WTC11 (cell line): ENCODE data around the gene SLC22A12. TPM values are rescaled to one million over a fixed set of nuclear protein-coding genes. Genes with fewer than 3 reads are reported as not detected.

Source experiments
- ATAC-seq: fragments of 200-7000 bp; cut with Tn5 transposase; 2 replicates; pipeline ENCODE4 v1.10.0; 2021; ENCODE audit warnings: mild to moderate bottlenecking, moderate library complexity
- CTCF ChIA-PET: fragments of 300-600 bp; sonication (Branson Sonifier 250); formaldehyde crosslinking; loops from one replicate; lab custom pipeline; 2021; ENCODE audit warnings: antibody characterized with exemption; lab: Charles Lee
- POLR2A ChIA-PET: fragments of 350-600 bp; sonication (Branson Sonifier 250); formaldehyde crosslinking; loops from one replicate; lab custom pipeline; 2021; ENCODE audit warnings: antibody characterized with exemption; lab: Charles Lee
- DNase-seq: peaks from one replicate; pipeline ENCODE4 v3.0.0; 2021; ENCODE audit warnings: low spot score
- H3K27ac Mint-ChIP-seq: 2 replicates; pipeline ENCODE4 v1.8.0; 2021; ENCODE audit warnings: mixed read lengths
- H3K27me3 Mint-ChIP-seq: 2 replicates; pipeline ENCODE4 v1.8.0; 2021; ENCODE audit warnings: low read depth, mild to moderate bottlenecking, moderate library complexity, mixed read lengths
- H3K36me3 Mint-ChIP-seq: 2 replicates; pipeline ENCODE4 v1.8.0; 2021; ENCODE audit warnings: mixed read lengths
- H3K4me1 Mint-ChIP-seq: 2 replicates; pipeline ENCODE4 v1.8.0; 2022; ENCODE audit warnings: mixed read lengths
- H3K4me3 Mint-ChIP-seq: 2 replicates; pipeline ENCODE4 v1.8.0; 2021; ENCODE audit warnings: mild to moderate bottlenecking, moderate library complexity, mixed read lengths
- H3K9me3 Mint-ChIP-seq: 2 replicates; pipeline ENCODE4 v1.8.0; 2021; ENCODE audit warnings: mixed read lengths
- CDX4 ChIP-seq: fragments of 250-450 bp; sonication (Bioruptor Pico); IDR thresholded peaks from 2 replicates; pipeline ENCODE4 v1.9.0; 2021; ENCODE audit warnings: moderate library complexity, mild to moderate bottlenecking, inconsistent platforms, borderline replicate concordance
- ELF4 ChIP-seq: sonication (generic); formaldehyde crosslinking; IDR thresholded peaks from 2 replicates; pipeline ENCODE4 v1.8.1; 2022; ENCODE audit warnings: low read depth, mild to moderate bottlenecking, moderate library complexity, missing genetic modification reagents
- FOXP1 ChIP-seq: sonication (generic); formaldehyde crosslinking; IDR thresholded peaks from 2 replicates; pipeline ENCODE4 v1.8.0; 2022; ENCODE audit warnings: missing genetic modification reagents, mild to moderate bottlenecking, moderate library complexity, borderline replicate concordance
- GRHL2 ChIP-seq: fragments of 250-450 bp; sonication (Bioruptor Pico); IDR thresholded peaks from 2 replicates; pipeline ENCODE4 v1.8.0; 2022; ENCODE audit warnings: mild to moderate bottlenecking, moderate library complexity; ENCODE audit not compliant: insufficient replicate concordance, severe bottlenecking
- IRF1 ChIP-seq: sonication (generic); formaldehyde crosslinking; IDR thresholded peaks from 2 replicates; pipeline ENCODE4 v1.8.0; 2023; ENCODE audit warnings: missing genetic modification reagents
- IRF2 ChIP-seq: sonication (generic); formaldehyde crosslinking; IDR thresholded peaks from 2 replicates; pipeline ENCODE4 v1.8.0; 2022; ENCODE audit warnings: low read depth, missing genetic modification reagents, borderline replicate concordance
- JAZF1 ChIP-seq: fragments of 250-450 bp; sonication (Bioruptor Pico); IDR thresholded peaks from 2 replicates; pipeline ENCODE4 v1.9.0; 2021; ENCODE audit warnings: moderate library complexity, mild to moderate bottlenecking, inconsistent platforms
- JUN ChIP-seq: sonication (generic); formaldehyde crosslinking; IDR thresholded peaks from 2 replicates; pipeline ENCODE4 v1.8.0; 2023; ENCODE audit warnings: mild to moderate bottlenecking, missing genetic modification reagents
- NFE2L1 ChIP-seq: sonication (generic); formaldehyde crosslinking; IDR thresholded peaks from 2 replicates; pipeline ENCODE4 v1.8.1; 2023; ENCODE audit warnings: missing genetic modification reagents
- NFYB ChIP-seq: sonication (generic); formaldehyde crosslinking; conservative IDR thresholded peaks from 2 replicates; pipeline ENCODE4 v1.8.0; 2022; ENCODE audit warnings: low read depth, missing genetic modification reagents
- NR1H2 ChIP-seq: sonication (generic); formaldehyde crosslinking; IDR thresholded peaks from 2 replicates; pipeline ENCODE4 v1.9.0; 2021; ENCODE audit warnings: mild to moderate bottlenecking, moderate library complexity, missing genetic modification reagents
- OVOL2 ChIP-seq: fragments of 250-450 bp; sonication (Bioruptor Pico); IDR thresholded peaks from 2 replicates; pipeline ENCODE4 v1.9.0; 2021; ENCODE audit warnings: mild to moderate bottlenecking, borderline replicate concordance
- SMAD3 ChIP-seq: sonication (generic); formaldehyde crosslinking; IDR thresholded peaks from 2 replicates; pipeline ENCODE4 v1.8.0; 2022; ENCODE audit warnings: missing genetic modification reagents, mild to moderate bottlenecking, borderline replicate concordance
- ZNF121 ChIP-seq: sonication (generic); formaldehyde crosslinking; IDR thresholded peaks from 2 replicates; pipeline ENCODE4 v1.8.0; 2023; ENCODE audit warnings: missing genetic modification reagents
- ZNF232 ChIP-seq: sonication (generic); formaldehyde crosslinking; IDR thresholded peaks from 2 replicates; pipeline ENCODE4 v1.8.0; 2022; ENCODE audit warnings: mild to moderate bottlenecking, missing genetic modification reagents
- ZNF281 ChIP-seq: sonication (generic); formaldehyde crosslinking; IDR thresholded peaks from 2 replicates; pipeline ENCODE4 v1.8.0; 2023; ENCODE audit warnings: mild to moderate bottlenecking, missing genetic modification reagents
- total RNA-seq: library from RNA; stranded (reverse); gene quantifications from 3 replicates; pipeline ENCODE4 v1.2.3, GENCODE V29; 2021
- TF ChIP-seq, protein P1 (sequence below): sonication (generic); formaldehyde crosslinking; IDR thresholded peaks from 2 replicates; pipeline ENCODE4 v1.8.0; 2022; ENCODE audit warnings: mild to moderate bottlenecking, missing genetic modification reagents
- TF ChIP-seq, protein P2 (sequence below): sonication (generic); formaldehyde crosslinking; IDR thresholded peaks from 2 replicates; pipeline ENCODE4 v1.8.0; 2022; ENCODE audit warnings: mild to moderate bottlenecking, missing genetic modification reagents
- TF ChIP-seq, protein P3 (sequence below): sonication (generic); formaldehyde crosslinking; IDR thresholded peaks from 2 replicates; pipeline ENCODE4 v1.8.1; 2022; ENCODE audit warnings: low read depth, missing genetic modification reagents, borderline replicate concordance
- TF ChIP-seq, protein P4 (sequence below): sonication (generic); formaldehyde crosslinking; IDR thresholded peaks from 2 replicates; pipeline ENCODE4 v1.8.1; 2022; ENCODE audit warnings: mild to moderate bottlenecking, moderate library complexity, missing genetic modification reagents
- TF ChIP-seq, protein P5 (sequence below): sonication (generic); formaldehyde crosslinking; IDR thresholded peaks from 2 replicates; pipeline ENCODE4 v1.8.0; 2022; ENCODE audit warnings: missing genetic modification reagents

SLC22A12 gene
- total RNA-seq, 1 experiment from 2014 or later: not detected

DNA sequence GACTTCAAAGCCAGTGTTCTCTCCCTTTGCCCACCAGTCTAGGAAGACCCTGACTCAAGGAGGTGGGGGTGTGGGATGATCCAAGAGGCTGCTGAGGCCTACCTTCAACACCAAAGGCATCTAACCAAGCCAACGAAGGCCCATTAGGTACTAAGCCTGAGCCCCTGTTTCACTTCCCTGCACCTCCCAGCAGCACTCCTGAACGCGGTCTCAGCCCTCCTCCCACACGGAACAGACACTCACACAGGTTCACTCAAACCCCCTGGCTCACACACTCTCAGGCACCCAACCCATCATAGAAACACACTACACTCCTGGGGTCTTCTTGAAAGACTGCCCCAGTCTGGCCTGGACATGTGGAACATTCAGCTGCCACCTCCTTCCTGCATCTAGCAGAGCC lies 40.7 kb downstream of the SLC22A12 start:
- no peak for TF ChIP-seq ZNF281 (CRISPR knock-in tag)
- TF ChIP-seq ZNF121: no peak
- TF ChIP-seq, protein P1, sequence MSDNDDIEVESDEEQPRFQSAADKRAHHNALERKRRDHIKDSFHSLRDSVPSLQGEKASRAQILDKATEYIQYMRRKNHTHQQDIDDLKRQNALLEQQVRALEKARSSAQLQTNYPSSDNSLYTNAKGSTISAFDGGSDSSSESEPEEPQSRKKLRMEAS: no peak
- no peak for TF ChIP-seq NFYB (CRISPR knock-in tag)
- TF ChIP-seq JUN: no peak
- TF ChIP-seq ELF4 (CRISPR knock-in tag): no peak
- TF ChIP-seq, protein P2, sequence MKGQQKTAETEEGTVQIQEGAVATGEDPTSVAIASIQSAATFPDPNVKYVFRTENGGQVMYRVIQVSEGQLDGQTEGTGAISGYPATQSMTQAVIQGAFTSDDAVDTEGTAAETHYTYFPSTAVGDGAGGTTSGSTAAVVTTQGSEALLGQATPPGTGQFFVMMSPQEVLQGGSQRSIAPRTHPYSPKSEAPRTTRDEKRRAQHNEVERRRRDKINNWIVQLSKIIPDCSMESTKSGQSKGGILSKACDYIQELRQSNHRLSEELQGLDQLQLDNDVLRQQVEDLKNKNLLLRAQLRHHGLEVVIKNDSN (CRISPR knock-in tag): no peak
- no peak for TF ChIP-seq NFE2L1 (CRISPR knock-in tag)
- TF ChIP-seq JAZF1 (CRISPR knock-in tag): no peak
- TF ChIP-seq GRHL2 (CRISPR knock-in tag): no peak
- no peak for TF ChIP-seq IRF1 (CRISPR knock-in tag)
- ChIA-PET POLR2A (no interaction called here), CTCF (interaction anchor here (0.7 to 7.7 kb wide), 5 partner anchors 13 to 277 kb away, joined by 3 to 194 read pairs (median 26); no protein-coding TSS in a partner anchor)
- Mint-ChIP-seq H3K27me3 (peaks cover 70% of the 10 kb centered on the region), H3K27ac (no peak overlapping the region), H3K36me3 (no peaks in the 10 kb centered on the region), H3K4me3 (no peak overlapping the region), H3K4me1 (peaks cover 12% of the 10 kb centered on the region), H3K9me3 (no peaks in the 10 kb centered on the region)
- ATAC-seq: no peak
- no peak for DNase-seq

- Mint-ChIP-seq H3K36me3 (no peaks in the 10 kb centered on the region), H3K27me3 (peaks cover 74% of the 10 kb centered on the region), H3K4me1 (peaks cover 11% of the 10 kb centered on the region), H3K4me3 (no peak overlapping the region), H3K27ac (no peak overlapping the region), H3K9me3 (no peaks in the 10 kb centered on the region)
- TF ChIP-seq CDX4 (CRISPR knock-in tag): no peak
- no peak for TF ChIP-seq OVOL2 (CRISPR knock-in tag)
- TF ChIP-seq NR1H2 (CRISPR knock-in tag): no peak
- no peak for TF ChIP-seq ZNF232 (CRISPR knock-in tag)
- TF ChIP-seq, protein P3, sequence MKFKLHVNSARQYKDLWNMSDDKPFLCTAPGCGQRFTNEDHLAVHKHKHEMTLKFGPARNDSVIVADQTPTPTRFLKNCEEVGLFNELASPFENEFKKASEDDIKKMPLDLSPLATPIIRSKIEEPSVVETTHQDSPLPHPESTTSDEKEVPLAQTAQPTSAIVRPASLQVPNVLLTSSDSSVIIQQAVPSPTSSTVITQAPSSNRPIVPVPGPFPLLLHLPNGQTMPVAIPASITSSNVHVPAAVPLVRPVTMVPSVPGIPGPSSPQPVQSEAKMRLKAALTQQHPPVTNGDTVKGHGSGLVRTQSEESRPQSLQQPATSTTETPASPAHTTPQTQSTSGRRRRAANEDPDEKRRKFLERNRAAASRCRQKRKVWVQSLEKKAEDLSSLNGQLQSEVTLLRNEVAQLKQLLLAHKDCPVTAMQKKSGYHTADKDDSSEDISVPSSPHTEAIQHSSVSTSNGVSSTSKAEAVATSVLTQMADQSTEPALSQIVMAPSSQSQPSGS (CRISPR knock-in tag): no peak
- ATAC-seq: no peak
- ChIA-PET POLR2A (no interaction called here), CTCF (interaction anchor here (7.7 kb wide), 1 partner anchor 18 kb away, joined by 194 read pairs; no protein-coding TSS in a partner anchor)
- no peak for DNase-seq
Observed at GRCh38 chr11:64632237-64632636, 41.2 kb downstream of the SLC22A12 start.

GRCh38 chr11:64632654-64633053 lies 41.6 kb downstream of the SLC22A12 start:
- CTCF ChIA-PET: interaction anchor here (7.7 kb wide), 1 partner anchor 18 kb away, joined by 194 read pairs; no protein-coding TSS in a partner anchor
- no peak overlapping the region for H3K27ac Mint-ChIP-seq
- no peaks in the 10 kb centered on the region for H3K9me3 Mint-ChIP-seq
- TF ChIP-seq, protein P1: no peak
- TF ChIP-seq IRF2: no peak
- TF ChIP-seq SMAD3: no peak
- TF ChIP-seq, protein P4, sequence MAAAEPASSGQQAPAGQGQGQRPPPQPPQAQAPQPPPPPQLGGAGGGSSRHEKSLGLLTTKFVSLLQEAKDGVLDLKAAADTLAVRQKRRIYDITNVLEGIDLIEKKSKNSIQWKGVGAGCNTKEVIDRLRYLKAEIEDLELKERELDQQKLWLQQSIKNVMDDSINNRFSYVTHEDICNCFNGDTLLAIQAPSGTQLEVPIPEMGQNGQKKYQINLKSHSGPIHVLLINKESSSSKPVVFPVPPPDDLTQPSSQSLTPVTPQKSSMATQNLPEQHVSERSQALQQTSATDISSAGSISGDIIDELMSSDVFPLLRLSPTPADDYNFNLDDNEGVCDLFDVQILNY: no peak
- no peak for TF ChIP-seq FOXP1 (CRISPR knock-in tag)
- TF ChIP-seq, protein P5, sequence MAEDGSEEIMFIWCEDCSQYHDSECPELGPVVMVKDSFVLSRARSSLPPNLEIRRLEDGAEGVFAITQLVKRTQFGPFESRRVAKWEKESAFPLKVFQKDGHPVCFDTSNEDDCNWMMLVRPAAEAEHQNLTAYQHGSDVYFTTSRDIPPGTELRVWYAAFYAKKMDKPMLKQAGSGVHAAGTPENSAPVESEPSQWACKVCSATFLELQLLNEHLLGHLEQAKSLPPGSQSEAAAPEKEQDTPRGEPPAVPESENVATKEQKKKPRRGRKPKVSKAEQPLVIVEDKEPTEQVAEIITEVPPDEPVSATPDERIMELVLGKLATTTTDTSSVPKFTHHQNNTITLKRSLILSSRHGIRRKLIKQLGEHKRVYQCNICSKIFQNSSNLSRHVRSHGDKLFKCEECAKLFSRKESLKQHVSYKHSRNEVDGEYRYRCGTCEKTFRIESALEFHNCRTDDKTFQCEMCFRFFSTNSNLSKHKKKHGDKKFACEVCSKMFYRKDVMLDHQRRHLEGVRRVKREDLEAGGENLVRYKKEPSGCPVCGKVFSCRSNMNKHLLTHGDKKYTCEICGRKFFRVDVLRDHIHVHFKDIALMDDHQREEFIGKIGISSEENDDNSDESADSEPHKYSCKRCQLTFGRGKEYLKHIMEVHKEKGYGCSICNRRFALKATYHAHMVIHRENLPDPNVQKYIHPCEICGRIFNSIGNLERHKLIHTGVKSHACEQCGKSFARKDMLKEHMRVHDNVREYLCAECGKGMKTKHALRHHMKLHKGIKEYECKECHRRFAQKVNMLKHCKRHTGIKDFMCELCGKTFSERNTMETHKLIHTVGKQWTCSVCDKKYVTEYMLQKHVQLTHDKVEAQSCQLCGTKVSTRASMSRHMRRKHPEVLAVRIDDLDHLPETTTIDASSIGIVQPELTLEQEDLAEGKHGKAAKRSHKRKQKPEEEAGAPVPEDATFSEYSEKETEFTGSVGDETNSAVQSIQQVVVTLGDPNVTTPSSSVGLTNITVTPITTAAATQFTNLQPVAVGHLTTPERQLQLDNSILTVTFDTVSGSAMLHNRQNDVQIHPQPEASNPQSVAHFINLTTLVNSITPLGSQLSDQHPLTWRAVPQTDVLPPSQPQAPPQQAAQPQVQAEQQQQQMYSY (CRISPR knock-in tag): no peak

More at GRCh38 chr11:64632654-64633053, 41.6 kb downstream of the SLC22A12 start:
- Mint-ChIP-seq H3K4me1 (peaks cover 11% of the 10 kb centered on the region), H3K4me3 (no peak overlapping the region), H3K36me3 (no peaks in the 10 kb centered on the region), H3K27me3 (peaks cover 77% of the 10 kb centered on the region)
- DNase-seq (no peak), ATAC-seq (no peak)
- POLR2A ChIA-PET: no interaction called here
